ENCODE data around the gene SLC25A4.
"Not testable (repeated sequence)": the region's sequence is repeated elsewhere in the genome, so short reads cannot be mapped to it uniquely, and the experiment has no call there.

Gene SLC25A4

GRCh38 chr4:185186769-185187168 lies 43.7 kb downstream of the SLC25A4 start:
- no peak for DNase-seq

- DNase-seq = no peak
Measured at GRCh38 chr4:185189606-185190305, 46.7 kb downstream of the SLC25A4 start.

GRCh38 chr4:185190306-185190856 lies 47.3 kb downstream of the SLC25A4 start:
- no peak for DNase-seq

GRCh38 chr4:185192059-185192458 lies 49.0 kb downstream of the SLC25A4 start:
- no peak for DNase-seq

- no peak for DNase-seq
Measured at GRCh38 chr4:185194924-185195888, 52.1 kb downstream of the SLC25A4 start.

- DNase-seq = no peak
Measured at GRCh38 chr4:185196437-185196836, 53.4 kb downstream of the SLC25A4 start.

GRCh38 chr4:185198189-185198588 lies 55.1 kb downstream of the SLC25A4 start:
- DNase-seq = not testable (repeated sequence)
